GM04503 (cell line): Measurements from ENCODE around the gene SH3BP5.

Experiments
- DNase-seq: peaks from one replicate; pipeline ENCODE4 v3.0.0-alpha.2; 2012; ENCODE audit warnings: low read depth

SH3BP5 gene

DNA sequence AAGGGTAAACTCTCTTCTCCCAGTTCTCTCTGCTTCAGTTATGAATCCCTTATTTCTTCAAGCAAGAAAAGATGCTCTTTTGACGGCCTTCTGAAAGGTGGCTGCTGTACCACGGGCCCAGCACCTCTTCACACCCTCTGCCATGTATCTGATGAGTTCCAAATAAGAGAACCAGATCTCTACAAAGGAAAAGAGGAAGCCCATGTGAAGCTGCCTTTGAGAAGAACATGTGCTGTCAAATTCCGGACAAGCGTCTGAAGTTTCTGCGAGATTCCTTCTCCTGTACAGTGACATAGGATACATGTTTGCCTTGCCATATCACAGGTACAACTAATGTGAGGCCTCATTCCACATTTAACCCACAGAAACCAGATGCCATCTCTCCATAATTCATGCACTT is 59.2 kb downstream of the SH3BP5 start:
- DNase-seq, result no peak

DNA sequence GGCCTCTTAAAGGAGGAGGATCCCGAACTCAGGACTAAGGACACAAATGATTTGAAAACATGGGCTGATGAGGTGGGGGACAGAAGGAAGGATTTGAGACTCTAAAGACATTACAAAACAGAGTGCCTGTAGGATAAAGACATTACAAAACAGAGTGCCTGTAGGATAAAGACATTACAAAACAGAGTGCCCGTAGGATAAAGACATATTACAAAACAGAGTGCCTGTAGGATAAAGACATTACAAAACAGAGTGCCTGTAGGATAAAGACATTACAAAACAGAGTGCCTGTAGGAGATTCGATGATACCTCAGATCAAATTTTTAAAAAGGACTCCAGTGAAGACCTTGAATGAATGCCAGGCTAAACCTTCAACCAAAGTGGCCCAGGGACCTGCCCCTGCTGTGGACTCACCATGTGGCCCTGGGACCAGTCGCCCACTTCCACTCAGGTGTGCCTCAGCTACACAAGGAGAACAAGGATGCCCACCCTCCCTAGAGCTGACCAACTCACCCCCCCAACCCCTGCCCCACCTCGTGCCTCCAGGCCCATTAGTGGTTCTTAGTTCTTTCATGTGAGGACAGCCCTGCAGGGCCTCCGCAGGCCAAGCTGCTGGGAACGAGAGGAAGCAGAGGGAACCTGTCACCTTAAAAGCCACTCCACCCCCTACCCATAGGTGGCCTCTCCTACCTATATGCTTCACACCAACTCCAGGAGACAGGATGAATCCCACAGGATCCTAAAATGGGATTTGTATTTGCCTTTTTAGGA is 59.8 kb downstream of the SH3BP5 start:
- DNase-seq, result no peak

DNA sequence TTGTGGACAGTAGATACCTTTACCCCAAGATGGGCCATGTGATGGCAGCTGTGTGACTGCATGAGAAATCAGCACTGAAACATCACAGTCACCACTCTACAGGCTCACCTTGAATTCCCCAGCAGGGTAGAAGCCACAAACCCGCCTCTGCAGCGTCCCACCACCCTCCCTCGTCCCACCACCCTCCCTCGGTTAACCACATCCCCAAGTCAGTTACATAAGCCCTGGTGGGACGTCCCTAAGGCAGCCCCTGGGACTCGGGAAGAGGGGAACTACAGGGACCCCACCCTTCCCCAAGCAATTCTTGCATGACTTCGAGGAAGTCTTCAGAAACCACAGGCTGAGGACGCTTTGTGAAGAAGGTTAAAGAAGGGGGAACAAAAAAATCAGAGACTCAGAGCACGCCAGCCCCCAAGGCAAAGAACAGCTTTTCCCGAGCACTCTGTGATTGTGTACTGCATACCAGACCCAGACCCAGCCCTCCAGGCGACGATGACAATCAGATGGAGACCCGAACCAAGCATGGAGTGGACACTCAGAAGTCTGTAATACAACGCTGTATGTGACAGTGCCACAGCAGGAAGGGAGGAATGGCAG is 60.5 kb downstream of the SH3BP5 start:
- no peak for DNase-seq

DNA sequence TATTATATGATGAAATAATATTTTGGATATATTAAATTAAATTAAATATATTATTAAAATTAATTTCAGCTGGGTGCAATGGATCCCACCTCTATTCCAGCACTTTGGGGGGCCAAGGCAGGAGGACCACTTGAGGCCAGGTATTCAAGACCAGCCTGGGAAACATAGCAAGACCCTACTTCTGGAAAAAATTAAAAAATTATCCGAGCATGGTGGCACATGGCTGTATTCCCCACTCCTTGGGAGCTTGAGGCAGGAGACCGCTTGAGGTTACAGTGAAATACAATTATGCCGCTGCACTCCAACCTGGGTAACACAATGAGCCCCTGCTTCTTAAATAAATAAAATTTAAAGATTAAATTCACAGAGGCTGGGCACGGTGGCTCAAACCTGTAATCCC is 61.4 kb downstream of the SH3BP5 start:
- DNase-seq, result no peak

- DNase-seq, result peak; percentile 77
Observed at GRCh38 chr3:15269091-15269989, 63.0 kb downstream of the SH3BP5 start.

GRCh38 chr3:15268033-15268631 is 64.3 kb downstream of the SH3BP5 start:
- no peak for DNase-seq

DNA sequence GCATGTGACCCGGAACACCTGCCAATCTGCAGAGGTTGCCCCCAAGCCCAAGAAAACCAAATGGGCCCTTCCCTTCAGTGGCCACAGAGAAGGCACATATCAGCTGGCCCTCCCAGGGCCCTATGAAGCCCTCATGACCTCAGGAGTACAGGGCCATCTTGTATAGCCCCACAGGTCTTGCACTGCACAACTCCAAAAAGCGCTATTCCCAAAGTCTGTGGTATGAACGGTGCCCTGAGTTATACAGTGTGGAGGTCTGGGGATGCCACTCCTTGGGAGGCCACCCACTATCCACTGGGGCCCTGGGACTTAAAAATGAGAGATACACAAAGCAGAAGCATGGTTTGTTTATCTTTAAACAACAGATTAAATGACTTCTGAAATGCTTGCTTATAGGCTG is 64.9 kb downstream of the SH3BP5 start:
- no peak for DNase-seq

- no peak for DNase-seq
Observed at GRCh38 chr3:15266510-15267376, 65.6 kb downstream of the SH3BP5 start.

DNA sequence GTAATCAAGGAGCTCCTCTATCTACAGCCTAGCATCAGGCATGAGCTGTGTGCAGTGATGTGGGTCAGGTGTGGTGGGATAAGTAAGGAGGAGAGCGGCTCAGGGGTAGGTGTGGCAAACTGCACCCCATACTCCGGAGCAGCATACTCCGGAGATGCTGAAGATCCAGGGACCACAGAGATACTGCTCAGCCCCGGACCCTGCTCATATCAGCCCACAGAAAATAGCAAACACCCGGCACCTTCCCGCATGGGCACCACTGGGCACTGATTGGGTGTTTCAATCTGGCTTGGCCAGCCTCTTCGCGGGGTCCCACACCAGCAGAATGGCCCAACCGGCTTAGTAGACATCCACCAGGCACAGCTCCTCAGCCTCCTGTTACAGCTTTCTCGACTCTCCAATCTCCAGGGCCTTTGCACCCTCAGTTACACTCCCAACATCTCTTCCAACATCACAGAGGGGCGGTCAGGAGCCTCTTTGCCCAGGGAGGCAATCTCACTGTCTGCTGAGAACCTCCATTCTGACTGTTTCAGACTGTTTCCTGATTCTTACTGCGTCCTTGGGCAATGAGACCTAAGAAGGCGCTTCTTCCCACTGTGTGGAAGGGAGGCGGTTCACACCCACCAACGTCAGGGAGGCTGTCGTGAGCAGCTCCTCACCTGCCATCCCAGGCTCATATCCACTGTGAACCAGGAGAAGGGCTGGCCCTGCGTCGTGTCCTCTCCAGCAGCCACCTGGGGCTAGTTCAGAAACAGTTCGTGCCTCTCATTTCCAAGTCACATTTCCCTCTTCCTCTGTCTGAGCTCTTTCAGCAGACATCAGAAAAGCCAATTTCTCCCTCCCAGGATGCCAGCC is 66.5 kb downstream of the SH3BP5 start:
- DNase-seq, result no peak

DNA sequence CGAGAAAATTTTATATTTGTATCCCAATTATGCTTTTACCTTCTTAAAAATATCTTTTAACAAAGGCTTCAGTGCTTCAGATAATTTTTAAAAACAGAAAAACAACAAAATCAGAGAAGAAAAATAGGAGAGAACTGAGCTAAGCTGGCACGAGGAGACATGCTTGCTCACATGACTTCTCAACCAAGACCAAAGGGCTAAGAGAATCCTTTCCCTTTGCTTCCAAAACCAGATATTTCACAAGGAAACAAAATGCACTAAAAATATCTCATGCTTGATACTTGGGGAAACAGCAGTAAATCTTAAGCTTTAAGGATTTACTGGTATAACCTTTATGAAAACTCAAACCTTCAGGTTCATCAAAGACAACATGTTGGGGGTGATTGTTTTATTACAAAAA is 67.9 kb downstream of the SH3BP5 start:
- DNase-seq, result no peak

GRCh38 chr3:15263926-15264325 is 68.5 kb downstream of the SH3BP5 start:
- DNase-seq, result no peak

- no peak for DNase-seq
Observed at GRCh38 chr3:15263120-15263519, 69.3 kb downstream of the SH3BP5 start.

- no peak for DNase-seq
Observed at GRCh38 chr3:15262021-15262420, 70.4 kb downstream of the SH3BP5 start.

DNA sequence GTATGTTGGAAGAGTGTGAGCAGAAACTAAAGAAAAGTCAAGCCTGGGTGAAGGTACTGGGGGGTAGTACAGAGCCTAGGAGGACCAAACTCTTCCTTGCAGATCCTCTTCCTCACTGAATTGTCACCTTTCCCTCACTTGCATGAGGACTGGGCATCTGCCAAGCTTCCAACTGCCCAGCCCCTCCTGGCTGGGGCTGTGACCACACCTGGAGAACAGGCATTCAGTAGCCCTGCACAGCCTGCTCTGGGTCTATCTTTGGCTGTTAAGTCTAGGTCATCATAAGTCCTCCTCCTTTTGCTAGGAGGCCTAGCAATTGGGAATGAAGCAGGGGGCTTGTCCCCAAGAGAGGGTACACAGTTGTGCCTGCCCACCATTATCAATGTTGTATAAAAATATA is 71.1 kb downstream of the SH3BP5 start:
- DNase-seq, result no peak

DNA sequence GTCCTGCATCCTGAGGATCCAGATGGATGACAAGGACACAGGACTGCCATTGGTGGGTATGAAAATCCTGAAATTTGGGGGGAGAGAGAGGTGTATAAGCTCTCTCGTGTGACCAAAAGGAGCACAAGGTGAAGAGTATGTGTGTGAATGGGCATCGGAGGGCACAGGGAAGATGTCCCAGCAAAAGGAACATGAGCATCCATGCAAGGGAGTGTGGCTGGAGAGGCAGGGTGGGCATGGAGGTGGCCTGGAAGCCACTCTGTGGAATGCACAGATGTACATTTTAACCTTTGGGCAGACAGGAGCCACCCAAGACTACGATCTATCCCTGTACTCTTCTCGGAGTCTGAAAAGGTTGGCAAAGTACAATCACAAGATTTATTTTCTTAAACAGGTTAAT is 71.9 kb downstream of the SH3BP5 start:
- no peak for DNase-seq

DNA sequence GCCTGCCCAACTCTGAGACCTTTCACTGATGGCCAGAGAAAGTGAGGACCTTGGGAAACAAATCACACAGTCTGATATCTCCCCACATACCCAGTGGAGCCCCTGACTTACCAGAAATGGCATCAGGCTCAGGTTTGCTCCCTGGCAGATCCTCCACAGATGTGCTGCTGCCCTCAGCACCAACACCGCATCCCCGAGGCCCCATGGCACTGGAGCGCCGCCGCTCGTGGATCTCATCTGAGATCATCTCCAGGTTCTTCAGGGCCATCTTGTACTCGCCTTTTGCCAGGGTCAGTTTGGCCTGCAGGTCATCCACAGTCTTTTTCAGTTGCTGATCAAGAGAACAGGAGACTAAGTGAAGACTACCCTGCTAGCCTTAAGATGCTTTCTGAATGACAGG is 73.7 kb downstream of the SH3BP5 start:
- no peak for DNase-seq

DNA sequence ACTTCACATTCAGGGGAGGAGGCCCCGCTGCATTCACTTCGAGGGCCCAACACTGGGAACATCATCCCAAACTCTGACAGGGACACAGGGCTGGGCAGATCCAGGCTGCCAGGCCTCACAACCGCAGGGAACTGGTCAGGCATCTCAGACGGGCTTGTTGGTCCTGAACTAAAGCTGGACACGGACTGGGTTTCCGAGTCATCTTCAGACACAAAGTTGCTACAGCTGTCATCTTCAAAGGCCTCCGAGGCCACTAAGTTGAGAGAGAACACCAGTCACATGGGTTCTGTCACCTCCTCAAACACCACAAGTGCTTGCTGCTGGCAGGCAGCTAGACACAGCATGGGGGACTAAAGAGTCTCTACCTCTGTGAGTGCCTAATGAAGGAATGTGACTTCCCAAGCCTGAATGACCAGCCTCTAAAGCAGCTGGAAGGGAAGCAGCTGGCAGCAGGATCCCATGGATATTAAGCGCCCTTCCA is 75.5 kb downstream of the SH3BP5 start:
- DNase-seq, result no peak

- no peak for DNase-seq
Observed at GRCh38 chr3:15255215-15255614, 77.2 kb downstream of the SH3BP5 start.

DNA sequence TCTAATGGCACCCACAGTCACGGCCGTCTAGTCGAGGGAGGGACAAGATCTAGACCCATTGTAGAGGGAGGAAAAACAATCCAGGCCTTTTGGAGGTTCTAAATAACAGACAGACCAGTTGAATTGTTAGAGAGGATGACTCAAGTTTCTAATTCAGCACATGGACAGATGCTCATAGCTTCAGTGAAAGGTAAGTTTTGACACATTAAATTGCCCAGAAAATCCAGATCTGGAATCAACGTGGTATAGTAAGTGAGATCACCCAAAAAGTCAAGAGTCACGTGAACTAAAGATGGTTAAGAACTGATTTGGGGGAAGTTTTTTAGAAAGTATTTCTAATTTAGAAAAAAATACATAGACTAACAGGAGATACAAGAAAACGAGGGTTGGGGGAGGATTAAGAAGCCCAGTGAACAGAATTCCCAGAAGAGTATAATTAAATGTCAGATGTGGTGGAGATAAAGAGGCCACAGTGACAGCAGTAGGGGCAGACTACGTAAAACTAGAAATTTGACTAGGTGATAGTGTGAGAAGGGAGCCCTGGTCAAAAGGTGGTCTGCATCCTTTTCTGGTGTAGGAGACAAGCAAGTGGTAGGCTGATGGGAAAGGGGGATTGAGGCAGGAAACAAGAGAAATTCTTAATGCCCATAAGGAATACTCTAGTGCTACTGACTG is 79.2 kb downstream of the SH3BP5 start:
- DNase-seq, result no peak

- no peak for DNase-seq
Observed at GRCh38 chr3:15246186-15246585, 86.2 kb downstream of the SH3BP5 start.
